ENCODE data around the gene CELF1. TPM values are rescaled to one million over a fixed set of nuclear protein-coding genes. Genes with fewer than 3 reads are reported as not detected.

The CELF1 gene
- polyA plus RNA-seq, 6 donors from 2014 or later, result 61.5 to 96.8 (median 69.0) TPM

DNA sequence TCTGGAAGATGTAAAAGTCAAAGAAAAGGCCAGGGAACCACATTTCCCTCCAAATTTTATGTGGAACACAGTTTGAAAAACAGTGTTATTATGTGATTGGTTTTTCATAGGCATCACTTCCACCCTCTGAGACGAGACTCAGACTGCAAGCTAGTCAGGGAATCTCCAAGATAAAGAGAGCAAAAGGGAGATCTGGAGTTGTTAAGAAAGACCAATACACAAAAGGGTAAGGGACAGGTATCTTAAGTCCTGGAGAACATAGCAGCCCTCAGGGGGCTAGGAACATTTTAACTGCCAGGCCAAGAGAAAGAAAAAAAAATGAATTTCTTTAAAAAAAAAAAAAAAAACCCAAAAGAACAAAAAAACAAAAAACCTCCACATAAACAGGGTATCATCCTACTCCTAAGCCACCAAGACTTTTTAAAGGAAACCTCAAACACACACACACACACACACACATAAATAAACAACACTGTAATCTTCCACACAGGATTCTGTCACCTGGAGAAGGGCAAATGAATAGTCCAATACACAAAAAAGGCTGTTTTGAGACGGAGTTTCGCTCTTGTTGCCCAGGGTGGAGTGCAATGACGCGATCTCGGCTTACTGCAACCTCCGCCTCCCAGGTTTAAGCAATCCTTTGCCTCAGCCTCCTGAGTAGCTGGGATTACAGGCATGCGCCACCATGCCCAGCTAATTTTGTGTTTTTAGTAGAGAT is 44.5 kb downstream of the CELF1 start:
- H3K4me1 Mint-ChIP-seq, result peaks cover 40 to 93% (median 69%) of the 10 kb centered on the region in 3 donors
- ATAC-seq (ENCODE audit: low read depth in 2 of 2) (peak in 1 of 2 donors; percentile 9), DNase-seq (no peak)
- no peaks in the 10 kb centered on the region for H3K27me3 Mint-ChIP-seq
- H3K27ac Mint-ChIP-seq, result peak overlapping the region; percentile 43 to 98 (median 80)
- no peaks in the 10 kb centered on the region for H3K9me3 Mint-ChIP-seq
- peak overlapping the region in 7 of 8 donors; percentile 15 to 80 (median 66) for H3K4me3 Mint-ChIP-seq
- no peaks in the 10 kb centered on the region for H3K36me3 Mint-ChIP-seq

DNA sequence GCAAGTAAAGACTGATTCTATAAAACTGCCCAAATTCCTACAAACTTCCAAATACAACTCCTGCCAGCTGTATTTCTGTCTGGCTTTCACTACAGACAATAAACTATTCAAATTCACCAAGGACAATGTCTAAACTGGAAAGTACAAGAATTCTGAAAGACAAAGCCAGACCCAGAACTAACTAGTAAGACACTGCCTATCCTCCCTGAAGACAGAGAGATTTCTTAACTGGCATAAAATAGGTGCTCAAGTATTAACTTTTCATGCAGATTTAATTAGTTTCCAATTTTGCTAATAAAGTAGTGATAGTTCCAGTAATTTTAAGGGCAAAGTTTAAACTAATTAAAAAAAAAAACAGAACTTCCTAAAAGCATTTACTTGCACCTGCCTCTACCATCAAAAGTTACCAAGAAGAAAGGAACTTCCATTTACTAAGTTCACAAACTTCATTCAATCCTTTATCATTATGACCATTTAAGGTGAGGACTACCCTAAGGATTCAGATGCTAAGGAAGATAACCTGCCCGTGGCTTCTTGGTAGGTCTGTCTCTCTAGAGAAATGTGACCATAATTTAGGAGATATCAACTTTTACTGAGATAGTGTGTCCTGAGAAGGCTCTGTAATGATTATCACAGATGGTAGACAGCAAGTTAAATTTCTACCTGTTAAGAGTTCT is 45.2 kb downstream of the CELF1 start:
- Mint-ChIP-seq H3K4me3 (peak overlapping the region in 7 of 8 donors; percentile 13 to 76 (median 58)), H3K36me3 (no peaks in the 10 kb centered on the region), H3K4me1 (peaks cover 47 to 92% (median 76%) of the 10 kb centered on the region in 3 donors), H3K9me3 (no peaks in the 10 kb centered on the region), H3K27me3 (no peaks in the 10 kb centered on the region), H3K27ac (peak overlapping the region; percentile 62 to 98 (median 85))
- DNase-seq, result no peak
- ATAC-seq (ENCODE audit: low read depth in 2 of 2), result peak in 1 of 2 donors; percentile 44

DNA sequence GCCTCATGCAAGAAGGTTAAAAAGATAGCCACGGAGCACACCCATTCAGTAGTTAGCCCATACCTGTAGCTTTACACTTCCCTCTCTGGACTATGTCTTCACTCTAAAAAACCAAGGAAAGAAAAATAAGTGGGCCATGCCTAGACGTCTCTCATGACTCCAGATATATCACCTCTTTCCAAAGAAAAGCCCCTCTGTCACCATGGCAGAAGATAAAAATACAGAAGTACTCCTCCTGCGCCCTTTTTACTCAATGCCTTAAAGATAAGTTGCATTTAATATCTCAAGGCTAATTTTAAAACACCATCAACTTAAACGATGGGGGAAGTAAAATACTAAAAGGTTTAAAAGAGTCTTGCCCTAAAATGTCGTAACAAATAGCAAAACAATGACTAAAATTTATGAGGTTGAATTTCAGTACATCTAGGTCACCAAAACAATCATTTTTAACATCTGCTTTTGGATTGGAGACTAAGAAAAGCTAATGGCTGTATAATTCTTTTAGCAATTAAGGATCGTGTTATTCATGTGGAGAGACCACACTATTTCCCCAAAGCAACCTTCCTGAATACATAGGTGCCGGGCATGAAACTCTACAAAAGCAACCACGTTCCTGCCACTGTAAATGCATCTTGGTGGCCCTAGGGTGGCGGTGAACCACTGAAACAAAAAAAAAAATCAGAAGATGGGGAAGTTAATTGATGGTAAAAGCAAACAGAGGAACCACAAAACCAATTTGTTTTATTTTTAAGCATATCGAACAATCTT is 46.0 kb downstream of the CELF1 start:
- peak overlapping the region; percentile 46 to 91 (median 83) for H3K27ac Mint-ChIP-seq
- H3K27me3 Mint-ChIP-seq, result no peaks in the 10 kb centered on the region
- ATAC-seq (ENCODE audit: low read depth in 2 of 2) (peak; percentile 75 to 83), DNase-seq (peak; percentile 18)
- H3K9me3 Mint-ChIP-seq, result no peaks in the 10 kb centered on the region
- peaks cover 51 to 89% (median 83%) of the 10 kb centered on the region in 3 donors for H3K4me1 Mint-ChIP-seq
- H3K36me3 Mint-ChIP-seq, result no peaks in the 10 kb centered on the region
- peak overlapping the region in 6 of 8 donors; percentile 13 to 76 (median 59) for H3K4me3 Mint-ChIP-seq

DNA sequence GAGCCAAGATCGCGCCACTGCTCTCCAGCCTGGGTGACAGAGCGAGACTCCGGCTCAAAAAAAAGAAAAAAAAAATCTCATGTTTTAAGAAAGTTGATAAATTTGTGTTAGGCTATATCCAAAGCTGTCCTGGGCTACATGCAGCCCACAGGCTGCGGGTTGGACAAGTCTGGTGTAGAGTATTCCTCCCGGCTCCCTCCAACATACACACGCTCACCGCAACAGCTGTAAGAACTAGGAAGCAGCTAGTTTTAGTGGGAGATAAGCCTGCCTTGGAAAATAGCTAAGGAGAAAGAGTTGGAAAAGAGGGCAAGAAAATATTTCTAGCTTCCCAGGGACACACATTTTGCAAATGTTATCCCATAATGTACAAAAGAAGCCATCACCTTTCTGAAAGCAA is 46.6 kb downstream of the CELF1 start:
- H3K27ac Mint-ChIP-seq, result peak overlapping the region in 3 of 6 donors; percentile 81 to 94 (median 85)
- ATAC-seq (ENCODE audit: low read depth in 2 of 2), result no peak
- peak overlapping the region in 3 of 8 donors; percentile 22 to 60 (median 47) for H3K4me3 Mint-ChIP-seq
- no peaks in the 10 kb centered on the region for H3K27me3 Mint-ChIP-seq
- H3K36me3 Mint-ChIP-seq, result no peaks in the 10 kb centered on the region
- H3K9me3 Mint-ChIP-seq, result no peaks in the 10 kb centered on the region
- DNase-seq, result no peak
- H3K4me1 Mint-ChIP-seq, result peaks cover 51 to 84% (median 79%) of the 10 kb centered on the region in 3 donors

DNA sequence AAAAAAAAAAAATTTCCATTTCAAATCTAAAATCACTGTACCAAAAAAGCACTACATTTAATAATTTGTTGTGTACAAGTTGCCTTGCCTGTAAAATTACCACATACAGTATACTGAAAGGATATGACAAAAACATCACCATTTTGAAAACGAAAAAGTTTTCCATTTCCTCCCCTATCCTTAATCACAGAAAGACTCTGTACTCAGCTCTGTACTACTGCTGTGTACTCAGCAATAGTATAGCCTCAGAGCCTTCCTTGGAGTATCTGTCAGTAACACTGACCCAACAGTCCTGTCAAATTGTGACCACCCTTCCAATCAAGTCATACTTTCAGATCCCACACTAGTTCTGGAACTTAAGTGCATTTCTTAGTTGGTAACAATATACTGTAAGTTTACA is 48.0 kb downstream of the CELF1 start:
- DNase-seq (no peak), ATAC-seq (ENCODE audit: low read depth in 2 of 2) (no peak)
- Mint-ChIP-seq H3K36me3 (no peaks in the 10 kb centered on the region), H3K4me1 (peaks cover 59 to 84% (median 79%) of the 10 kb centered on the region in 3 donors), H3K4me3 (peak overlapping the region in 1 of 8 donors; percentile 8), H3K9me3 (no peaks in the 10 kb centered on the region), H3K27me3 (no peaks in the 10 kb centered on the region), H3K27ac (peak overlapping the region in 5 of 6 donors; percentile 38 to 70 (median 63))

DNA sequence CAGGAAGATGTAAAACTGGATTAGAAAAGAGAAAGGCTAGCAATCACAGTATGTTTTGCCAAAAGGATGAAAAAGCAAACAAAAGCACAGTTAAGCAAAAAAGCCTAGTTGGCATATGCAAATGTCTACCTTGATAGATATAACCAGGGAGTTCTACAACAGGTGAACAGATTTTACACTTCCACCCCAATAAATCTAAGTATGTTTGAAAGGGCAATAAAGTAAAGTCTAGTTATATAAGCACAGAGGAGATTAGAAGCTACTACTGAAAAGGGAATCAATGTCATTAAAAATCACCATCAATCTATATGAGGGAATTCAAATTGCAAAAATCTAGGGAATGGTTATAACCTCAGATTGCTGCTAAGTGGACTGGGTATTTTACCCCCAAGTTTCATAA is 49.7 kb downstream of the CELF1 start:
- DNase-seq, result no peak
- Mint-ChIP-seq H3K27ac (peak overlapping the region in 3 of 6 donors; percentile 77 to 96 (median 89)), H3K9me3 (no peaks in the 10 kb centered on the region), H3K36me3 (no peaks in the 10 kb centered on the region), H3K27me3 (no peaks in the 10 kb centered on the region), H3K4me1 (peaks cover 56 to 84% (median 74%) of the 10 kb centered on the region in 3 donors), H3K4me3 (no peak overlapping the region)
- ATAC-seq (ENCODE audit: low read depth in 2 of 2), result no peak

DNA sequence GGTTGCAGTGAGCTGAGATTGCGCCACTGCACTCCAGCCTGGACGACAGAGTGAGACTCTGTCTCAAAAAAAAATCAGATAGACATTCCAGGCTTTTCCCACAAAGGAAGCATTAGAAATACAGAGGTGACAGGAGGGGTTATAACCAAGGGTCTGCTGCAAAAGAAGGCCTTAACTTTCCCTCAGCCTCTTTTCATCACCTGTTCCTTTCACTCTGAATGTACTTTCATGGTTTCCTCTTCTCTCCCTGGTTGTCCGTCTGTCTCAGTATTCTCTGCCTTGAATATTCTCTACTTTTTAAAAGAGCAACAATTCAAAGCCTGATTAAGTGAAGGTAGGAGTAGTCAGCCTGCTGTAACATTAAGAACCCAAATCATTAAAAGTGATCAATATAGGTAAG is 50.2 kb downstream of the CELF1 start:
- ATAC-seq (ENCODE audit: low read depth in 2 of 2) (no peak), DNase-seq (no peak)
- Mint-ChIP-seq H3K4me1 (peaks cover 56 to 84% (median 74%) of the 10 kb centered on the region in 3 donors), H3K4me3 (no peak overlapping the region), H3K9me3 (no peaks in the 10 kb centered on the region), H3K36me3 (no peaks in the 10 kb centered on the region), H3K27me3 (no peaks in the 10 kb centered on the region), H3K27ac (peak overlapping the region in 5 of 6 donors; percentile 44 to 96 (median 80))

DNA sequence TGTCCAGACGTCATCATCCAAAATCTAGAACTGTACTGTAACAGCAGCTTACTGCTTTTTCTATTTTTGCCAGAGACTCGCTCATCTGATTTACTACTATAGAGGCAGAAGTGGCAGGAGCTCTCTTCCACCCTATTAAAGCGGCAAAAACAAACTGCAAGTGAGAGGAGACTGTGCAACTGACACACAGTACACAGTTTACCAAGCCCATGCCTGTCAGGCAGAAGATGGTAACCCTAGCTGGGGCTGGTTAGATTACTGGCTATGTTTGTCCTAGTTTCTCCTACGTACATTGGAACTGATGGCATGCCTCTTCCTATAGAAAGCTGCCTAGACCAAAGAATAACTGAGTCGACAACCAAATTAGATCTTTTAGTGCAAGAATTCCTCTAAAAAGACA is 51.8 kb downstream of the CELF1 start:
- no peaks in the 10 kb centered on the region for H3K36me3 Mint-ChIP-seq
- ATAC-seq (ENCODE audit: low read depth in 2 of 2) (no peak), DNase-seq (no peak)
- peak overlapping the region in 3 of 6 donors; percentile 46 to 70 (median 56) for H3K27ac Mint-ChIP-seq
- no peak overlapping the region for H3K4me3 Mint-ChIP-seq
- no peaks in the 10 kb centered on the region for H3K9me3 Mint-ChIP-seq
- peaks cover 43 to 70% (median 61%) of the 10 kb centered on the region in 3 donors for H3K4me1 Mint-ChIP-seq
- no peaks in the 10 kb centered on the region for H3K27me3 Mint-ChIP-seq

DNA sequence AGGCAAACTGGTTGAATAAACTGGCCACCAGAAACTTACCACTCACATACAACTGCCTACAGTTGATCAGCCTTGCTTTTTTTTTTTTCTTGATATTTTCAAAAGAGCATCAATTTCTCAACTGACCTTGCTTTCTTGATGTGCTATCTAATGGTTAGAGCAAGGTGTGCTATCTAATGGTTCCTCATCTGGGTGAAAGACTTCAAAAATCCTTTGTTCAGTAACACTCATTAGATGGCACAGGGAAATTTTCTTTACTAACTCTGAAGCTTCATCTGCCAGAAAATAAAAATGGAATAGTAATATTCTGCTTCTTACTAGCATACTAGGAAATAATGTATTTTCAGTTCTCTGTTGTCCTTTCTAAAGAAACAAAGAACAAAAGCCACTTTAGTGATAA is 52.8 kb downstream of the CELF1 start:
- Mint-ChIP-seq H3K4me3 (peak overlapping the region in 1 of 8 donors; percentile 61), H3K27me3 (no peaks in the 10 kb centered on the region)

DNA sequence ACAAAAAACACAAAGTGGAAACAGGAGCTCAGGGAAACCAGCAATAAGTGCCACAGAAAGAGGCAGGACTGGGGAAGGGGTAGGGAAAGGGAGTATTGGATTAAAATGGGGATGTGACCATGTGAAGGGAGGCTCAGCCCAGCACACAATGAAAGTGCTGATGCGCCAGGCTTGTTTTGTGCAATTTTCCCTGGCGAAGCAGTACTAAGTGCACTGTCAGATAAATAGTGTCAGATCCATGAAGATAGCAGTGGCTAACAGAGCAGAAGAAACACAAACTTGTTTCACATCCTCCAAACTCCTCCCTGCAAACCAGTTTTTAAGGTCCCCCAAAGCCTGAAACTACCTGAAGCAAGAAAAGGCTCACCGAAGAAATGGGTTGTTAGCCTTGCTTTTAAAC is 53.3 kb downstream of the CELF1 start:
- Mint-ChIP-seq H3K4me1 (peaks cover 39 to 60% (median 55%) of the 10 kb centered on the region in 3 donors), H3K4me3 (peak overlapping the region; percentile 7 to 71 (median 51)), H3K36me3 (no peaks in the 10 kb centered on the region), H3K27ac (peak overlapping the region; percentile 21 to 95 (median 76)), H3K27me3 (no peaks in the 10 kb centered on the region), H3K9me3 (no peaks in the 10 kb centered on the region)
- DNase-seq, result no peak
- ATAC-seq (ENCODE audit: low read depth in 2 of 2), result peak; percentile 41 to 48

More for the DNA sequence above, 52.8 kb downstream of the CELF1 start:
- Mint-ChIP-seq H3K36me3 (no peaks in the 10 kb centered on the region), H3K27ac (peak overlapping the region in 3 of 6 donors; percentile 52 to 81 (median 70)), H3K9me3 (no peaks in the 10 kb centered on the region), H3K4me1 (peaks cover 43 to 65% (median 59%) of the 10 kb centered on the region in 3 donors)
- no peak for ATAC-seq (ENCODE audit: low read depth in 2 of 2)
- no peak for DNase-seq

DNA sequence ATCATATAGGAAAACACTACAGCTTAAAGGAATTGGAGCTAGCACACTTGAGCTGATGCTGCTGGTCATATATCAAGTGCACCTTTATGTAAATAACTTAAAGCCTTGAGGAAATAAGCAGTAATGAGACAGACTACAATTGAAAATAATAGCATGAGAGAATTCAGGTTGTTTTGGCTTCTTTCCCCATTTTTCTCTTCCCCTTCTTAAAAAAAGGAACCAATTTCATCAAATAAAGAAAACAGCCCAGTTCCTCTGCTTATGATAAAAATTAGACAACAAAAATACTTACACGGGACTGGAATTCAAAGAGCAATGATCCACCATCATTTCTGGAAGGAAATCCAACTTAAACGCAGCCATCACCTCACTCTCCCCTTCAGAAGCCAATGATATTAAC is 53.8 kb downstream of the CELF1 start:
- no peaks in the 10 kb centered on the region for H3K27me3 Mint-ChIP-seq
- H3K4me3 Mint-ChIP-seq, result peak overlapping the region; percentile 7 to 71 (median 51)
- no peak for DNase-seq
- H3K9me3 Mint-ChIP-seq, result no peaks in the 10 kb centered on the region
- H3K4me1 Mint-ChIP-seq, result peaks cover 41 to 58% (median 56%) of the 10 kb centered on the region in 3 donors
- peaks cover 0 to under 1% of the 10 kb centered on the region in 2 donors for H3K36me3 Mint-ChIP-seq
- H3K27ac Mint-ChIP-seq, result peak overlapping the region; percentile 21 to 95 (median 76)
- peak in 1 of 2 donors; percentile 25 for ATAC-seq (ENCODE audit: low read depth in 2 of 2)

DNA sequence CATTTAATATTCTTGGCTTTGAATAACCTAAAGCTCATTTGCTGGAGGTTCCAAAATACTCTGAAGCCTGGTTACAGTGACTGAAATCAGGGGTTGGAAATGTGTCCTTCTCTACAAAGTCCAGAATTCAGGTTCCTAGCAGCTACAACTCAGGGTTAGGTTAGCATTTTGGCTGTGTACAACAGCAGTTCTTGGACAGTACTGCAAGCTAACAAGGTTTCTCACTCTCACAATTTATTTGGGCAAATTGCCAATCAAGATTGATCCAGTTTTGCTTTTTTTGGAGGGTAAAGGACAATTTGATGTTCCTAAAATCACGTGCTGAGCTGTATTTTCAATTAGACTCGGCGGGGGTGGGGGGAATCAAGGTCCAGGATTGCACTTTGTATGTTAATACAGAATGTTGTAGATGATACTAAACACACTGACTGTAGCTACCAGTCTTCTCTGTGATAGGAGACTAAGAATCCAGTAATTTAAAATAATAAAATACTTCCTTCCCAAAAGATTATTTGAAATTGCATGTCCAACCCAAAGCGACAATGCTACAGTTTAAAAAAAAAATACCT is 54.3 kb downstream of the CELF1 start:
- peak overlapping the region in 4 of 6 donors; percentile 67 to 81 (median 72) for H3K27ac Mint-ChIP-seq
- H3K4me3 Mint-ChIP-seq, result peak overlapping the region in 3 of 8 donors; percentile 40 to 61 (median 57)

DNA sequence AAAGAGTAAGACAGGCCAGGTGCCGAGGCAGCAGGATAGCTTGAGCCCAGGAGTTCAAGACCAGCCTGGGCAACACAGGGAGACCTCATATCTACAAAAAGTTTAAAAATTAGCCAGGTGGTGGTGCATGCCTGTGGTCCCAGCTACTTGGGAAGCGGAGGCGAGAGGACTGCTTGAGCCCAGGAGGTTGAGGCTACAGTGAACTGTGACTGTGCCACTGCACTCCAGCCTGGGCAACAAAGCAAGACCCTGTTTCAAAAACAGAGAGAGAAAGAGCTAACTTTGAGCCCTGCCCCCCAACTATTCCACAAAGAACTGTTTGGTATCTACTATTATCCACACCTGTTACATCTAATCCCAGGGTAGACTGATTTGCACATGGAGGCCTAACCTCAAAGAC is 54.8 kb downstream of the CELF1 start:
- Mint-ChIP-seq H3K36me3 (peaks cover 0 to 7% of the 10 kb centered on the region in 2 donors), H3K27ac (peak overlapping the region in 3 of 6 donors; percentile 69 to 73 (median 73)), H3K4me1 (peaks cover 44 to 55% (median 55%) of the 10 kb centered on the region in 3 donors), H3K9me3 (no peaks in the 10 kb centered on the region), H3K4me3 (peak overlapping the region in 5 of 8 donors; percentile 23 to 77 (median 50)), H3K27me3 (no peaks in the 10 kb centered on the region)
- DNase-seq (no peak), ATAC-seq (ENCODE audit: low read depth in 2 of 2) (no peak)

More for the DNA sequence above, 54.3 kb downstream of the CELF1 start:
- no peak for DNase-seq
- Mint-ChIP-seq H3K4me1 (peaks cover 46 to 58% (median 56%) of the 10 kb centered on the region in 3 donors), H3K27me3 (no peaks in the 10 kb centered on the region), H3K9me3 (no peaks in the 10 kb centered on the region), H3K36me3 (peaks cover 0 to 5% of the 10 kb centered on the region in 2 donors)
- ATAC-seq (ENCODE audit: low read depth in 2 of 2), result no peak

Measured in naive B cell (primary cell).